Activated CD4-positive, alpha-beta T cell treated with anti-CD3 and anti-CD28 coated beads, Interleukin-2, amount 50 U/mL, for 16 hours (primary cell): ENCODE measurements around the gene HTRA1.

ENCODE experiments used
- DNase-seq: peaks from one replicate; pipeline ENCODE4 v3.0.0-alpha.2; 2020

The HTRA1 gene

DNA sequence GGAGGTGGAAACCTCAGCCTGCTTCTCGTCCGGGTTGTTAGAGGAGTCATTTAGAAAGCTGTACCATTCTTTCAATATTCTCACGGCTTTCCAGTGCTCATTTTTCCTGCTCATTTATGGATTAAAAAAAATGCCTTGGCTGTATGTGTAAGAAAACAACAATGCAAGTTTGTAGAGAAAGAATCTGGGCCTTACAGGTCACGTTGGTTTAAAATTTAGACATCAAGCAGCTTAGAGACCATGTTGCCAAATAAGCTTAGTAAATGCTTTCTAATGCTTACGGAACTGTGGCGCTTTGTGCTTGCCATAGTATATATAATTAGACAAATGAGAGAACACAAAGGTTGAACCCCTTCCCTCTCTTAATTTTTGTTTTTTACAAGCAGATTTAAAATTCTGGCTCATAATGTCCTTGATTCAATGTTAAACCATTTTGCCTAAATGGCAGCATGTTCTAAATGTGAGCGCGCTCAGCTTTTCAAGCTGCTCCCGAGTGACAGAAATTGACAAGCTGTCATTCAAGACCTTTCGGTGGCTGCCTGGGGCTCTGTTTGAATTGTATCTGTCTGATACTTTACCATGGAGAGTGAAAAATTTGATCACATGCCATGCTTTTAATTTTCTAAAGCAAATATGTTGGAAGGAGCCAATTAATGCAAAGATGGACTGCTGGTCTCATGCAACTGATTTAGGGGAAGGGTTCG lies 5.8 kb upstream of the HTRA1 start:
- DNase-seq: no peak

DNA sequence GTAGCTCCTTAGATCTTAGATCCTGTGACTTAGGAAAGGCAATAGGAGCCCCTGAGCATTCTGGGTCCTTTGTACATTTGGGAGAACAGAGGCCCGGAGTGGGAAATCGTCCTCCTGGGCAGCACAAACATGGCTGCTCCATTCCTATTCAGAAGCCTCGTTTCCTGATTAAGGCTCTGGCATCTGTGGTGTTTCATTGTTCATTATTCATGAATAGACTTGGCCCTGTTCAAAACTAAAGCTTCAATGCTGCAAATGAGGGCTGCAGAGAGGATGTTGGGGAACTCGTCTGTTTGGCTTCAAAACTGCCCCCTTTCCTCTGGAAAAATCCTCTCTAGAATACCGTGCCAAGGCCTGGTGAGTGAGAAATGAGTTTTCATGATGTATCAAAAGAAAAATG lies 3.4 kb upstream of the HTRA1 start:
- DNase-seq: no peak

DNA sequence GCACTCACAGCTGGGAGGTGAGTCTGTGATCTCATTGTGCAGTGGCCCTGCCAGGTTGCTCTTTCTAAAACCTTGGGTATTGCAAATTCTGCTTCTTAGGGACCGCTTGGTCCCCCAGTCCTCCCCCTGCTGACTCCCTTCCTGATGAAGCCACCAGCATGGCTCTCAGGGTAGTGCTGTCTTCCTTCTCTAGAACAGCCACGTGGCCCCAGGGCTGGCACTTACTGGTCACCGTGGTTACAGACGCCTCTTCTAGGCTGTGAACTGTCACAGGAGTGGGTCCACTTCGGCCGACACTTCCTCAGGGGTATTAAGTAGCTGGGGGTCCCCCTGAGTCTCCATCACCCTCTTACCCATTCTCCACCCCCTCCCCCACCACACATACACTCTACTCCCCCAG lies 2.7 kb upstream of the HTRA1 start:
- DNase-seq: no peak

DNA sequence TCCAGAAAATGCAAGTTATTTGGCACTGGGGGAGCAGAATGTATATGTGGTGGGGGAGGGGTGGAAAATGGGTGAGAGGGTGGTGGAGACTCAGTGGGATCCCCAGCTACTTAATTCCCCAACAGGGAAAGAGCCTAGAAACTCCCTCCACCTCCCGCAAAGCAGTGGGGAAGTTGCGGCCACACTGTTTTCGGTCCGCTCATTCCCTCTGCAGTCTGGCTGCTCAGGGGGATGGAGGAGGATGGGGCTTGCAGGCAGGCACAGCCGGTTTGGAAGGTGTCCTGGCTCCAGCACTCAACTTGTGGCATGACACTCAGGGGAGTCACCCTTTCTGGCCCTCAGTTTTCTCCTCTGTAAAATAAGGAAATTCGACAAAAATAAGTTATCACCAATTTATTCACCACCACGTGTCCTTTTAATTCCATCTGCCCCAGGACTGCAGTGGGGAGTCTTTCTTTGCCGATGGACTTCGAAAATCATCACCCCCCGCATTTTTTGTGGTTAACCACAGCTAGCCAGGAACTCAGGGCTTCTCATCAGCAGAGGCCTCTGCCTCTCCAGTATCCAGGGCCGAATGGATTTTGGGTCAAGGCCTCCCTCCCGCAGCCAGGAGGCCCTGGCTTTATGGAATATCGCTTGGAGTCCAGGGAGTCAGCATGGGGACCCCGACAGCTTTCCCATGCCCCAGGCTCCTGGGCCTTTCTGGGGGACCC lies 1.6 kb upstream of the HTRA1 start:
- no peak for DNase-seq

DNA sequence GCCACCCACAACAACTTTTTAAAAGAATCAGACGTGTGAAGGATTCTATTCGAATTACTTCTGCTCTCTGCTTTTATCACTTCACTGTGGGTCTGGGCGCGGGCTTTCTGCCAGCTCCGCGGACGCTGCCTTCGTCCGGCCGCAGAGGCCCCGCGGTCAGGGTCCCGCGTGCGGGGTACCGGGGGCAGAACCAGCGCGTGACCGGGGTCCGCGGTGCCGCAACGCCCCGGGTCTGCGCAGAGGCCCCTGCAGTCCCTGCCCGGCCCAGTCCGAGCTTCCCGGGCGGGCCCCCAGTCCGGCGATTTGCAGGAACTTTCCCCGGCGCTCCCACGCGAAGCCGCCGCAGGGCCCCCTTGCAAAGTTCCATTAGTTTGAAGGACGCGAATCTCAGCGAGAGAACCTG lies 461 bp upstream of the HTRA1 start:
- no peak for DNase-seq

DNA sequence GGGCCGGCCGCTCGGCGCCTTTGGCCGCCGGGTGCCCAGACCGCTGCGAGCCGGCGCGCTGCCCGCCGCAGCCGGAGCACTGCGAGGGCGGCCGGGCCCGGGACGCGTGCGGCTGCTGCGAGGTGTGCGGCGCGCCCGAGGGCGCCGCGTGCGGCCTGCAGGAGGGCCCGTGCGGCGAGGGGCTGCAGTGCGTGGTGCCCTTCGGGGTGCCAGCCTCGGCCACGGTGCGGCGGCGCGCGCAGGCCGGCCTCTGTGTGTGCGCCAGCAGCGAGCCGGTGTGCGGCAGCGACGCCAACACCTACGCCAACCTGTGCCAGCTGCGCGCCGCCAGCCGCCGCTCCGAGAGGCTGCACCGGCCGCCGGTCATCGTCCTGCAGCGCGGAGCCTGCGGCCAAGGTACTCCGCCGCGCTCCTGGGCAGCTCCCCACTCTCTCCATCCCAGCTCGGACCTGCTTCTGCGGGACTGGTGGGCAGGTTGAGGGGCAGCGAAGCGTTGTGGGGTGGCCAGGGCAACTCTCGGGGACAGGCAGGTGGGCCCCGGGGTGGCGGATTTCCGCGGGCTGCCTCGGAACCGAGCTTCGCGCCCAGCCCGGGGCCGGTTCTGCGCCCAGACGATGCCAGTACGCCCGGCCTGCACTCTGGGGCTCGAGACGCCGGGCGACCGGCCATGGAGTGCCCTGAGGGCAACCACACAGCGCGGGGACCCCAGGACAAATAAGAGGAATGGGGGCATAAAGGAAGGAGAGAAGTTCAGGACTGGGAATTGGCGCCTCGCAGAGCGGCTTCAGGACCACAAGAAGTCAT lies 578 bp downstream of the HTRA1 start:
- no peak for DNase-seq

DNA sequence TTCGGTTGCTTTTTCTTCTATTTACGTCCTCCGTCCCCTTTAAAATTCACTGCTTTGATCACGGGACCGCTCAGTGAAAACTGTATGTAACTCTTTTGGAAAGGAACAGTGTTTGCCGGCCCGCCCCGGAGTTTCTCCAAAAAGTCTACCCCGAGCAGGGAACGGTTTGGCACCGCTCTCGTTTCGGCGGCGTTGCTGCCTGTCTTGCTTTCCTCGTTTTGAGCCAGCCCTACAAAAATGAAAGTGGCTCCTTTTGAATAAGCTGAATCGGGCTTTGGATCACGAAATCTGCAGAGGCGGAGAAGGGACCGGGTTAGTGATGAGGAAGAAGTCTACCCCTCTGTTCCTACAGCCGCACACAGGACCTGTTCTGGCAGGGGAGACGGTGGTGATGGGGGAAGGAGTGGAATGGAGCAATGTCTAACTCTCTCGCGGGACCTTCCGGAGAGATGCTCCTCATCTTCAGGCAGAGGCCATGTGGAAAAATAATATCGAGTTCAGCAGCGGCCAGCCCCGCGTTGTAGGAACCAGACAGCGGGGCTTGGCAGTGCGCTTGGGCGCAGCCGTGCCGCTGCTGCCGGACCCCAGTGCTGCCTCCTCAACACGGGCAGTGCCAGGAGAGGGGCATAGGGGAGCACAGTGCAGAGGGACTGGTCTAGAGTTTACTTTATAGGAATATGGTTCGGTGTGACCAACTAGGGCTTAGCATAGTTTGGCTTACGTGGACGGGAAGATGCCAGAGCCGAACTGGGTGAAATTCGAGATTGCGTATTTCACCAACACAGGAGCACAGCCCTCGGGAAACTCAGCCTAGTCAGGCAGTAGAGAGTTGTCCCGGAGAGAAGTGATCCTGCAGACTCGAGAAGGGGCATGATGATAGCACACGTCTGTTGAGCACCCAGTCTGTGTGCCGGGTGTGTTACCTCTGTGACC lies 1.4 kb downstream of the HTRA1 start:
- DNase-seq: peak; percentile 11

DNA sequence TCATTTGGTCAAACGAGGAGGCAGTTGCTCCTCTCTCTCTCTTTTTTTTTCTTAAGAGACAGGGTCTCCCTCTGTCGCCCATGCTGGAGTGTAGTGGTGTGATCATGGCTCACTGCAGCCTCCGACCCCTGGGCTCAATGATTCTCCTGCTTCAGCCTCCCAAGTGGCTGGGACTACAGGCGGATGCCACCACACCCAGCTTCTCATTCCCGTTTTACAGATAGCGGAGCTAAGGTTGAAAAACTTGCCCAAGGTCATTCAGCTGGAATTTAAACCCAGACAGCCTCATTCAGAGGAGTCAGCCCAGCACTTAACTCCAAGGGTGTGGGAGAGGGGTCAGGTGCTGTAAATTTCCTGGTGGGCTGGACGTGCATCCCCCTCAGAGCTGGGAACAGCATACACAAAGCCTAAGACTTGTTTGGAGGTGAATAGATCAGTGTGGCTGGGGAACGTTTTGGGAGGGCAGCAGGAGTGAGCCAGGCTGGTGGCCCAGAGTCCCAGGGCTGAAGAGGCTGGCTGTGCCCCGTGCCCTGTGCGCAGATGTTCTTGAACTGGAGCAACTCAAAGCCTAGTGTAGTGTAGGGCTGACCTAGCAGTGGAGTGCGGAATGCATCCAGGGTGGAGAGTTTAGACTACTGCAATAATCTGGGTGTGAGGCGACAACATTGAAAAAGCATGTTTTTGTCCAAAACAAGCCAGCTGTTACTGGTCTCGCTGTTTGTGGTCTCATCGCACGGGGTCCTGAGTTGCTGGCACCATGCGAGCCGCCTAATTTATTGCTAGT lies 2.3 kb downstream of the HTRA1 start:
- DNase-seq: no peak

DNA sequence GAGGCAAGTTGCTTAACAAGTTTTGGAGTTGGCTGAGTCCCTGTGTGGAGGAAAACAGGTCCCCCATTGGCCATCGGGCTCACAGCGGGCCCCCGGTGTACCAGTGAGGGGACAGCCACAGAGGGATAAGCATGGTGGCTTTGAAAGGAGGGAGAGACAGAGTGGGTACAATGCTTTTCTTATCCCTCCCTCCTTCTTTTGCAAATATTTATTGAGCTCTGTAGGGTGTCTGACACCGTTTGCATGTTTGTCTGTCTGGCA lies 2.8 kb downstream of the HTRA1 start:
- DNase-seq: no peak

DNA sequence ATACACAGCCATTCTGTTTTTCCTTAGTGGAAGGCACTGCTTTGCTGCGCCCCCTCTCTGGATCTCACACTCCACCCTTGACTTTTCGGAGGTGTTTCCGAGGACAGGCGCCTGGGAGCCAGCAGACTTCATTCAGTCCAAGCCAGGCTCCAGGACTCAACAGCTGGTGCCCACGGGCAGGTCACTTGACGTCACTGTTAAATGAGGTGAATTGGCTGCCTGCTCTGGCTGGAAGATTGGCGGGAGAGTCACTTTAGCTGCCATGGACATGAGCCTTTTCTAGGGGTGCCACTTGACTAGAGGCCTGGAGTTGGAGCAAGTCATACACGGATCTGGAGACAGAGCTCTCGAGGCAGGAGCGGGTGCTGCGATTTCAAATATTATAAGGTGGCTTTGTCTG lies 3.2 kb downstream of the HTRA1 start:
- no peak for DNase-seq

DNA sequence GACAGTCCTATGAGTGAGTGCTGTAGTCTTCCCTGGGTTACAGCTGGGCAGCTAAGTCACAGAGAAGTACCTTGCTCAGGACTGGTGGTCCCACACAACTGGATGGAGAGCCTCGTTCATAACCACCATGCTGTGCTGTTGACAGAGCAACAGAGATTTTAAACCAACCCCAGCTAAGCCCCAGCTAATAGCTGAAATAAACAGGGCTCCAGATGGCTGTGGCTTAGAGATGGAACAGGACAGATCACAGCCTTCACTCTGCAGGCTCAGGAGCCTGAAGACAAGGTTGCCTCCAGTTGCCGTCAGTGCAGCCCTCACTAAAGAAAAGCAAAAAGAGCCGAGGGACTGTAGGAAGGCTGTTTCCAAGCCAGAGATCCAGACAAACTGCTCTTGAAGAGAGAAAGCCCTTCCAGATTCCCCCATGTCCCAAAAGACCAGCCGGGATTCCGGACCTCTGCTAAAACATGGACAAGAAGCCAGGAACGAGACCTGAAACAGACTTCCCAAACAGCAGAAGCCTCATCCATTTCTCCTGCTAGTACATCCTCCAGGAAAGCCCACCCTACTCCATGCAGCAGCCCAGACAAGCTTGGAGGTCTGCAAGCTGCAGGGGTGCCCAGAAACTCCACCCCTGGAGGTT lies 4.2 kb downstream of the HTRA1 start:
- DNase-seq: no peak

DNA sequence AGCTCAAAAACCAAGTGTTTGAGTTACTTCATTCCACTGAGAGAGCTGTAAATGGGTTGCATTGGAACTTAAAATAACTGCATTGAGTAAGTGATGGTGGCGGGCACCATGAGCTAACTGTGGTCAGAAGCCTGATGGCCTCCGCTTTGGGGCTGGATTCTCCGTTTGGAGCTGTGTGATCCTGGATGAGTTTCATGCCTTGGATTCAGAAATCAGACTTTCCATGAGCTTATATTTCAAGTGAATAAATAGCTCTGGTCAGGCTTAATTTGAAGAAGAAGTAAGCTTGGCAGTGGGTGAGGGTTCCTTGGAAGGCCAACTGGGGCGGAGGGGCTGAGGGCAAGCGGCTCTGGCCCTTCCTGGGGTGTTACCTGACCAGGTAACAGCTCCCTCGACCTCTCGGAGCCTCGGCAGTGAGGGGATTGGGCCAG lies 5.6 kb downstream of the HTRA1 start:
- DNase-seq: no peak

DNA sequence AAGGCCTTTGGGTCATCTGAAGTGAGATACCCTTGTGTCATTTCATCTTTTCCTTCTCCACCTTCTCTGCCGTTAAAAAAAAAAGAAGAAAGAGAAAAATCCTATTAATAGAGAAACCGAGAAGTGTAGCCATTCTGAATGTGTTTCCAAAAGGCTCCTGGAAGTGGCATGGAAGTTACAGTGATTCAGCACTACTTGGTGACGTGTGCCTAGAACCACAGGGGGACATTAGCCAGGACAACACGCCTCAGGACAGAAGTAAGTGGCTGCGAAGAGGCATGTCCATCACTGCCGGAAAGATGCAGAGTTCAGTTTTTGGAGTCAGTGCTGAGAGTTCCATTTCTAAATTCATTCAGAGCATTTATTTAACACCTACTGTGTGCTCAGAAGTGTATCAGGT lies 6.3 kb downstream of the HTRA1 start:
- DNase-seq: no peak

DNA sequence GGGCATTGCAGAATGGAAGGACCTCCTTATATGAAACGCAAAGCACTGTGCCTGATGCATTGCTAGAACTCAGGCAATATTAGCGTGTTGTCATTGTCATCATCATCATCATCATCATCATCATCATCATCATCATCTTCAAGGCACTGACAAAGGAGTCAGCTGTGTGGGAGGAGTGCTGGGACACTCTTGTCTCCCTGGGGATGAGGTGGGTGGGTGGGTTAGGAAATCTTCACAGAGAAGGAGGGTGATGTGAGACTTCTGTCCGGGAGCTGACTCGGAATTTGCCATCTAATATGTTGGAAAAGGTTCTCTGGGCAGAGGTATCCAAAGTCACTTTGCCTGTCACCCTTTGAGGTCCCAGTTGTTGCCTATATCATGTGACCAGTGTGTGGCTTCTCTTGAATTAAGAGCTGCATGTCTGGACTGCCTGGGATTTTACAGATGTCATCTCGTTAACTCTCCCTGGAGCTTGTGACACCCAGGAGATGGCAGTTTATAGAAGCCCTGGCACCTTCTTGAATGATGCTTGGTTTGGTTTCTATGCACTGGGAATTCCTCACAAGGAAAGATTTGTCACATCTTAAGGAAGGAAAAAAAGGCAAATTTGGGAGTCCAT lies 7.1 kb downstream of the HTRA1 start:
- no peak for DNase-seq

DNA sequence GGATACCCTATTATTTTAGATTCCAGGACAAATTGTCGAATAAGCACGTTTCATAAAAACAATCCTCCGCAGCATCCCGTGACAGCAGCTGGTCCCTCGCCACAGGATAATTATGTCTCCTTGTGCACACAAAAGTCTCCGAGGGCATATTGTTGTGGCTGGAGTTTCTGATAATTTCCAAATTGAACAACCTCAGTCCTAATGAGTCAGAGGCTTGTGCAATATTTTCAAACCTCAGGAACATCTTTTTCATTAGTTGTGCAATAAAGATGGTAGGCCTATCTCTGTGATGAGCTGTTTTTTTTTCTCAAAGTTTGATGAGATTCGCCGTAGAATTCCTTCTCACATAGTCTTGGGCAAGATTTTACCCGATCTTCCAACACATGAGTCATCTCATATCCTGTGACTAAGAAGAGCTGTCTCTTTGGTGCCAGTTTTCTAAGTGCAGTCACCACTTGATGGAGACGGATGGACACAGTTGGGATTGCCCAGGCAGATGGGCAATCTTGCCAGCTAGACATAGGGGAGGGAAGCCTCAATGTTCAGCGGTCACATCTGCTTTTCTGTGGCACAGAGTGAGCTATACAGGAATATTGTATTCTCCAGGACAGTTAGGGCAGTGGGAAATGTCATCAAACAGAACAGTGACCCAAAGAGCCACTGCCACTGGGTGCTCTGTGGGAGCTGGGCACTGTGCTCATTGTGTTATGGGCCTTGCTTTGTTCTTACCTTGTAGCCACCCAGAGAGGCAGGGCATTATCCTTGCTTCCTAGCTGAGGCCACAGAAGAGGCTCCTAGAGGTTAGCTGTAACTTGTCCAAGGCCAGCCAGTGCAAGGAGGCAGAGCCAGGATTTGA lies 7.8 kb downstream of the HTRA1 start:
- DNase-seq: no peak

DNA sequence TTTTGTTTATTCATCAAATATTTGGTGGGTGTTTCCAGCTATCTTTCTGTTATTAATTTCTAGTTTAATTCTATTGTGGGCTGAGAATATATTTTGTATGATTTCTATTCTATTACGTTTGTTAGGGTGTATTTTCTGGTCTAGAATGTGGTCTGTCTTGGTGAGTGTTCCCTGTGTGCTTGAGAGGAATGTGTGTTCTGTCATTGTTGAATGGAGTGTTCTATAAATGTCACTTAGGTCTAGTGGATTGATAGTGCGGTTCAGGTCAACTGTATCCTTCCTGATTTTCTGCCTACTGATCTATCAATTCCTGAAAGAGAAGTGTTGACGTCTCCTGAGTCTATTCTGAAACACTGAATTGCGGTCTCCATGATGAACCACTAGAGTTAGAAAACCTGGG lies 8.5 kb downstream of the HTRA1 start:
- DNase-seq: no peak

DNA sequence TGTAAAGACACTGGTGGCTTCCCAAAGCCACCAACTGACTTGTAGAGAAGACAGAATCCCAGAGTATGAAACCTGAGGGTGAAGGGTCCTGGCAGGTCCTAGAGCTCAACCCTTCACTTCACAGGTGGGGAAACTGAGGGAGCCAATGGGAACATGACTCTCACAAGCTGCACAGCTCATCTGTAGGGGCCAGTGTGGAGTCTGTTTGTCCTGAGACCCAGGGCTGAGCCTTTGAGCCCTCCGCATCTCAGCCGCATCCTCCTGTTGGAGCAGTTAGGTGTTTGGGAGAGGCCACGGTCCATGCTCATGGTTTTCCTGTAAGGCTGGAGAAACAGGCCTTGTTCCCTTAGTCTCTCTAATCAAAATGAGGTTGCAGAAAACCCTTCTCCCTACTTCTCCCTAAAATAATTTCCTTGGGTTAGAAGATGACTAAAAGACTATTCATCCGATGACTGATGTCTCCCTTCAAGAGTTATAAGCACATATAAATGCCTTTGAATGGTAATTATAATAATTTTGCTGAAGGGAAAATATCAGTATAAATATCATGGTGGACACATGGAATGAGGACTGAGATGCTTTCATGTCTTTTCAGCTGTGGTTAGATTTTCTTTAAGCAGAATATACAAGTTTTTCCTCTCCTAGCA lies 10.3 kb downstream of the HTRA1 start:
- DNase-seq: no peak

DNA sequence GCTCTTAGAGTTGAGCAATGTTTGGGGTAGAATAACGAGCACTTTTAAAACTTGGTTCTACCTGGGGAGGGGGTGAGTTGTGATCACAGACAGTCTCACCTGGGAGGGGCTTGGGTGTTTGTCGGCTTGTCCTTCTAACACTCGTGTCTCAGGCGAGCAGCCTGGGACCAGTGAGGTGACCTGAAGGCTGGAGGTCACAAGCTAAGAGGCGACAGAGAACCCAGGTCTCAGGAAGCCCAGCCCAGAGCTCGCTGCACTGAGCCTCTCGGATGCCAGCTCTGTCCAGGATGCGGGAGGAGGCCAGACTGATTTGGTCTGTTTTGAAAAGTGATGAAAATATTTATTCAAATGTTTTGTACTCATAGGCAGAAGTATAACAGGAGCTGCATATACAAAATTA lies 11.8 kb downstream of the HTRA1 start:
- no peak for DNase-seq

DNA sequence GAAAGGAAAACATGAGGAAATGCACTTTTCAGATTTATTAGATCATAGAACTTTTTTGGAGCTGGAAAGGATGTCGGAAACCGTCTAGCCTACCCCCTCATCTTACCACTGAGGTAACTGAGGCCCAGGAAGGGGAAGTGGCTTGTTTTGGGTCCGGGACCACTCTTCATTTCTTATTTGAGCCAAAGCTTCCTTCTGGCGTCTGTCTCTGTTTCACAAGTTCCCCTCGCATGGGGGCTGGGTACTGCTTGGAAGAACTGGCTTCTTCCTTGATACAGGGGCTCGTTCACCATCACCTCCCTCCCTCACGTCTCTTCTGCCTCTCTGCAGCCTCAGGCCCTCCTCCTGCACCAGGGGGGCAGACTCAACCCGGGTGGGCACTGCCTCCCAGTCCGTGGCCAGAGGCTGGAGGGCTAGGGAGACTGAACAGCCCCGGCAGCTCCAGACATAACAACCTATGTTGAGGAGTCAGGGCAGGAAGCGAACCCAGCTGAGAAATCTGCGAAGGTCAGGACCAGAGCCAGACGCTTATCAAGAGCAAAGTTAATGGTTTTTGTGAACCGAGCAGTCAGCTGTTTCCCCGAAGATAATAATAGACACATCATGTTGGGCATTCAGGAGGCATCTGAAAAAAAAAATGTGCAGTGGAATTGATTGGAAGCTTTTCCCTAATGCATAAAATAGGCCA lies 12.9 kb downstream of the HTRA1 start:
- no peak for DNase-seq
